ENCODE measurements around the gene MSH5. TPM values are rescaled to one million over a fixed set of nuclear protein-coding genes. Genes with fewer than 3 reads are reported as not detected.

The MSH5 gene
- total RNA-seq, 1 experiment from 2014 or later: 14.1 TPM

- no peak for DNase-seq (ENCODE audit: low read depth)
Measured at GRCh38 chr6:31758281-31758680, 18.5 kb downstream of the MSH5 start.

- DNase-seq (ENCODE audit: low read depth): no peak
Measured at GRCh38 chr6:31760790-31761189, 21.0 kb downstream of the MSH5 start.

- DNase-seq (ENCODE audit: low read depth): no peak
Measured at GRCh38 chr6:31761343-31761742, 21.5 kb downstream of the MSH5 start.

- DNase-seq (ENCODE audit: low read depth): no peak
Measured at GRCh38 chr6:31762356-31762755, 22.6 kb downstream of the MSH5 start, which contains the start of gene SAPCD1. SAPCD1 (plus strand) TSS chr6:31762656; CDS start chr6:31763055, 399 bp downstream.

- no peak for DNase-seq (ENCODE audit: low read depth)
Measured at GRCh38 chr6:31762878-31763618, 23.2 kb downstream of the MSH5 start.

GRCh38 chr6:31763619-31763940 is 23.8 kb downstream of the MSH5 start:
- peak; percentile 72 for DNase-seq (ENCODE audit: low read depth)

GRCh38 chr6:31764198-31764597 is 24.4 kb downstream of the MSH5 start:
- DNase-seq (ENCODE audit: low read depth): no peak

- DNase-seq (ENCODE audit: low read depth): no peak
Measured at GRCh38 chr6:31765559-31765909, 25.7 kb downstream of the MSH5 start.

- DNase-seq (ENCODE audit: low read depth): no peak
Measured at GRCh38 chr6:31765910-31766794, 26.3 kb downstream of the MSH5 start.

- DNase-seq (ENCODE audit: low read depth): no peak
Measured at GRCh38 chr6:31767096-31767645, 27.4 kb downstream of the MSH5 start.

- no peak for DNase-seq (ENCODE audit: low read depth)
Measured at GRCh38 chr6:31768363-31769257, 28.8 kb downstream of the MSH5 start.

- DNase-seq (ENCODE audit: low read depth): peak; percentile 61
Measured at GRCh38 chr6:31769684-31770371, 30.0 kb downstream of the MSH5 start.

GRCh38 chr6:31770860-31771259 is 31.1 kb downstream of the MSH5 start:
- DNase-seq (ENCODE audit: low read depth): no peak

GRCh38 chr6:31771992-31772358 is 32.2 kb downstream of the MSH5 start:
- peak; percentile 57 for DNase-seq (ENCODE audit: low read depth)

GRCh38 chr6:31775184-31775583 is 35.4 kb downstream of the MSH5 start:
- DNase-seq (ENCODE audit: low read depth): no peak

GRCh38 chr6:31775633-31776484 is 36.1 kb downstream of the MSH5 start:
- no peak for DNase-seq (ENCODE audit: low read depth)

GRCh38 chr6:31776485-31776988 is 36.7 kb downstream of the MSH5 start:
- DNase-seq (ENCODE audit: low read depth): no peak

- peak; percentile 75 for DNase-seq (ENCODE audit: low read depth)
Measured at GRCh38 chr6:31776989-31777666, 37.3 kb downstream of the MSH5 start, which contains the start of gene VWA7. VWA7 (minus strand) TSS chr6:31777328; CDS start chr6:31776779, 549 bp downstream.

- no peak for DNase-seq (ENCODE audit: low read depth)
Measured at GRCh38 chr6:31777667-31778050, 37.9 kb downstream of the MSH5 start.
